ENCODE measurements around the gene PRTN3.

GRCh38 chr19:821231-821824 lies 19.5 kb upstream of the PRTN3 start:
- no peak for TF ChIP-seq CTCF (conservative IDR thresholded peaks at IDR 0.05)
- TF ChIP-seq ZFX (IDR thresholded peaks at IDR 0.05), result no peak

All from C4-2B (cell line).